Measurements from ENCODE around the gene IFNG.

Gene IFNG

GRCh38 chr12:68118096-68118755, 41.3 kb downstream of the IFNG start:
- H3K4me3 Mint-ChIP-seq: no peak overlapping the region
- H3K9me3 Mint-ChIP-seq: no peaks in the 10 kb centered on the region
- H3K27me3 Mint-ChIP-seq: no peaks in the 10 kb centered on the region
- H3K27ac Mint-ChIP-seq: peak overlapping the region; percentile 46
- CTCF ChIA-PET: interaction anchor here (0.7 to 7.0 kb wide), 4 partner anchors 9 to 77 kb away, joined by 3 to 95 read pairs (median 10); partner anchors contain the start of gene IFNG
- peaks cover 1% of the 10 kb centered on the region for H3K36me3 Mint-ChIP-seq
- DNase-seq: no peak
- peaks cover 24% of the 10 kb centered on the region for H3K4me1 Mint-ChIP-seq

GRCh38 chr12:68117661-68118060, 41.9 kb downstream of the IFNG start:
- peaks cover 1% of the 10 kb centered on the region for H3K36me3 Mint-ChIP-seq
- no peaks in the 10 kb centered on the region for H3K9me3 Mint-ChIP-seq
- no peak overlapping the region for H3K4me3 Mint-ChIP-seq
- no peak overlapping the region for H3K27ac Mint-ChIP-seq
- no peak for DNase-seq
- peaks cover 24% of the 10 kb centered on the region for H3K4me1 Mint-ChIP-seq
- CTCF ChIA-PET: interaction anchor here (0.8 to 7.0 kb wide), 4 partner anchors 8 to 200 kb away, joined by 3 to 95 read pairs (median 3); partner anchors contain the start of gene IFNG
- no peaks in the 10 kb centered on the region for H3K27me3 Mint-ChIP-seq

- peaks cover 1% of the 10 kb centered on the region for H3K36me3 Mint-ChIP-seq
- no peak overlapping the region for H3K27ac Mint-ChIP-seq
- peaks cover 24% of the 10 kb centered on the region for H3K4me1 Mint-ChIP-seq
- no peak for DNase-seq
- no peaks in the 10 kb centered on the region for H3K27me3 Mint-ChIP-seq
- H3K4me3 Mint-ChIP-seq: no peak overlapping the region
- H3K9me3 Mint-ChIP-seq: no peaks in the 10 kb centered on the region
- CTCF ChIA-PET: interaction anchor here (7.0 kb wide), 1 partner anchor 42 kb away, joined by 95 read pairs; the partner anchor contains the start of gene IFNG
These were observed 44.3 kb downstream of the IFNG start for GRCh38 chr12:68115281-68115680.

- CTCF ChIA-PET: interaction anchor here (0.9 to 7.0 kb wide), 7 partner anchors 10 to 74 kb away, joined by 3 to 95 read pairs (median 5); partner anchors contain the start of gene IFNG
- H3K27ac Mint-ChIP-seq: no peak overlapping the region
- DNase-seq: no peak
- H3K27me3 Mint-ChIP-seq: no peaks in the 10 kb centered on the region
- H3K9me3 Mint-ChIP-seq: no peaks in the 10 kb centered on the region
- no peak overlapping the region for H3K4me3 Mint-ChIP-seq
- H3K4me1 Mint-ChIP-seq: peaks cover 24% of the 10 kb centered on the region
- no peaks in the 10 kb centered on the region for H3K36me3 Mint-ChIP-seq
These were observed 44.9 kb downstream of the IFNG start for GRCh38 chr12:68114606-68115005.

GRCh38 chr12:68113644-68114043, 45.9 kb downstream of the IFNG start:
- Mint-ChIP-seq H3K4me3 (no peak overlapping the region), H3K4me1 (peaks cover 17% of the 10 kb centered on the region), H3K36me3 (no peaks in the 10 kb centered on the region), H3K27me3 (no peaks in the 10 kb centered on the region), H3K9me3 (no peaks in the 10 kb centered on the region), H3K27ac (no peak overlapping the region)
- peak; percentile 58 for DNase-seq
- CTCF ChIA-PET: interaction anchor here (1.0 to 7.0 kb wide), 6 partner anchors 9 to 65 kb away, joined by 3 to 95 read pairs (median 6); partner anchors contain the start of gene IFNG

GRCh38 chr12:68111995-68112394, 47.5 kb downstream of the IFNG start:
- H3K36me3 Mint-ChIP-seq: no peaks in the 10 kb centered on the region
- H3K4me1 Mint-ChIP-seq: peaks cover 2% of the 10 kb centered on the region
- CTCF ChIA-PET: interaction anchor here (1.7 to 7.0 kb wide), 2 partner anchors 46 to 111 kb away, joined by 4 to 95 read pairs; partner anchors contain the start of gene IFNG
- no peak for DNase-seq
- no peak overlapping the region for H3K27ac Mint-ChIP-seq
- H3K4me3 Mint-ChIP-seq: no peak overlapping the region
- no peaks in the 10 kb centered on the region for H3K9me3 Mint-ChIP-seq
- H3K27me3 Mint-ChIP-seq: no peaks in the 10 kb centered on the region

- no peak overlapping the region for H3K27ac Mint-ChIP-seq
- CTCF ChIA-PET: interaction anchor here (0.8 to 1.4 kb wide), 2 partner anchors 8 to 49 kb away, joined by 3 read pairs; no protein-coding TSS in a partner anchor
- DNase-seq: no peak
- no peaks in the 10 kb centered on the region for H3K9me3 Mint-ChIP-seq
- H3K36me3 Mint-ChIP-seq: no peaks in the 10 kb centered on the region
- H3K27me3 Mint-ChIP-seq: no peaks in the 10 kb centered on the region
- H3K4me1 Mint-ChIP-seq: no peaks in the 10 kb centered on the region
- no peak overlapping the region for H3K4me3 Mint-ChIP-seq
These were observed 49.9 kb downstream of the IFNG start for GRCh38 chr12:68109444-68110217.

GRCh38 chr12:68109001-68109400, 50.5 kb downstream of the IFNG start:
- CTCF ChIA-PET: interaction anchor here (0.8 to 1.4 kb wide), 2 partner anchors 9 to 50 kb away, joined by 3 read pairs; no protein-coding TSS in a partner anchor
- Mint-ChIP-seq H3K4me1 (no peaks in the 10 kb centered on the region), H3K36me3 (no peaks in the 10 kb centered on the region), H3K4me3 (no peak overlapping the region), H3K9me3 (no peaks in the 10 kb centered on the region), H3K27me3 (no peaks in the 10 kb centered on the region), H3K27ac (no peak overlapping the region)
- DNase-seq: no peak

- Mint-ChIP-seq H3K27me3 (no peaks in the 10 kb centered on the region), H3K4me3 (no peak overlapping the region), H3K27ac (no peak overlapping the region), H3K4me1 (no peaks in the 10 kb centered on the region), H3K9me3 (no peaks in the 10 kb centered on the region), H3K36me3 (no peaks in the 10 kb centered on the region)
- no peak for DNase-seq
- CTCF ChIA-PET: no interaction called here
These were observed 52.9 kb downstream of the IFNG start for GRCh38 chr12:68106660-68107059.

GRCh38 chr12:68106160-68106559, 53.4 kb downstream of the IFNG start:
- no peaks in the 10 kb centered on the region for H3K36me3 Mint-ChIP-seq
- no peaks in the 10 kb centered on the region for H3K27me3 Mint-ChIP-seq
- no peaks in the 10 kb centered on the region for H3K4me1 Mint-ChIP-seq
- CTCF ChIA-PET: no interaction called here
- H3K9me3 Mint-ChIP-seq: no peaks in the 10 kb centered on the region
- H3K4me3 Mint-ChIP-seq: no peak overlapping the region
- no peak overlapping the region for H3K27ac Mint-ChIP-seq
- DNase-seq: no peak
